ENCODE measurements around the gene TTC13. TPM values are rescaled to one million over a fixed set of nuclear protein-coding genes. Genes with fewer than 3 reads are reported as not detected.
"Not testable (repeated sequence)": the region's sequence is repeated elsewhere in the genome, so short reads cannot be mapped to it uniquely, and the experiment has no call there.

The TTC13 gene
- total RNA-seq, 1 donor from 2014 or later, result 23.0 TPM

GRCh38 chr1:231027136-231027925 is 48.7 kb upstream of the TTC13 start:
- Histone ChIP-seq H3K79me2 (ENCODE audit: low read depth) (no peaks in the 10 kb centered on the region), H3K4me2 (no peak overlapping the region), H3K36me3 (no peaks in the 10 kb centered on the region), H3F3A (ENCODE audit: low read depth) (no peaks in the 10 kb centered on the region), H3K4me1 (peaks cover 4% of the 10 kb centered on the region), H3K4me3 (no peak overlapping the region), H3K9ac (no peak overlapping the region), H3K9me3 (ENCODE audit: low read depth) (no peaks in the 10 kb centered on the region), H4K20me1 (ENCODE audit: low read depth) (no peaks in the 10 kb centered on the region), H2AFZ (replicated peaks) (no peak overlapping the region), H3K27ac (no peak overlapping the region), H3K27me3 (peaks cover 20% of the 10 kb centered on the region)
- Mint-ChIP-seq H3K27me3 (ENCODE audit: insufficient read depth, low read depth) (peaks cover 2% of the 10 kb centered on the region), H3K27ac (peak overlapping the region; percentile 4), H3K36me3 (no peaks in the 10 kb centered on the region), H3K4me1 (peaks cover 11% of the 10 kb centered on the region), H3K9me3 (no peaks in the 10 kb centered on the region), H3K4me3 (no peak overlapping the region)
- TF ChIP-seq CTCF (IDR thresholded peaks at IDR 0.05), result no peak
- no peak for TF ChIP-seq EZH2 (IDR thresholded peaks at IDR 0.05)
- no peak for TF ChIP-seq EZH2phosphoT487 (IDR thresholded peaks at IDR 0.05)
- DNase-seq (ENCODE audit: low spot score), result no peak

DNA sequence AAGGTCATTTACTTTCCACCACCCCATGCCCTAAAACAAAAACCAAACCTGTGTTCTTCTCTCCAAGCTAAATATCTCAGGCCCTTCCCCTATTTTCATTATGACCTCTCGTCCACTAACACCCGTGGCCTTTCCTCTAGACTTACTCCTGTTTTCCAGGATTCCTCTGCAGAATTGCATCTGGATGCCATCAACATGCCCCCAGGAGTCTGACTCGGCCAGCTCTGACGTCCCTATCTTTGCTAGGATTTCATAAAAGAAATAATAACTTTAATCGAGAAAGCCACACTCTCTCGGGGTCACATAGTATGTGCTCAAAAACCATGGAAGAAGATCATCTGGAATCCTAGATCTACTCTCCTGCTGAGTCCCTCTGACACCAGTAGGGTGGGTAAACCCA is 47.9 kb upstream of the TTC13 start:
- peaks cover 11% of the 10 kb centered on the region for H3K4me1 Mint-ChIP-seq
- Histone ChIP-seq H3K27me3 (peaks cover 20% of the 10 kb centered on the region), H3K27ac (no peak overlapping the region), H2AFZ (replicated peaks) (no peak overlapping the region), H3K4me1 (peaks cover 4% of the 10 kb centered on the region), H3K9me3 (ENCODE audit: low read depth) (no peaks in the 10 kb centered on the region), H3K36me3 (no peaks in the 10 kb centered on the region), H3K79me2 (ENCODE audit: low read depth) (no peaks in the 10 kb centered on the region), H3K4me2 (no peak overlapping the region), H4K20me1 (ENCODE audit: low read depth) (no peaks in the 10 kb centered on the region), H3K9ac (no peak overlapping the region), H3K4me3 (no peak overlapping the region), H3F3A (ENCODE audit: low read depth) (no peaks in the 10 kb centered on the region)
- H3K9me3 Mint-ChIP-seq, result no peaks in the 10 kb centered on the region
- no peak overlapping the region for H3K4me3 Mint-ChIP-seq
- no peak for DNase-seq (ENCODE audit: low spot score)
- TF ChIP-seq CTCF (IDR thresholded peaks at IDR 0.05), result no peak
- peaks cover 3% of the 10 kb centered on the region for H3K27me3 Mint-ChIP-seq (ENCODE audit: insufficient read depth, low read depth)
- no peak overlapping the region for H3K27ac Mint-ChIP-seq
- peaks cover 2% of the 10 kb centered on the region for H3K36me3 Mint-ChIP-seq

DNA sequence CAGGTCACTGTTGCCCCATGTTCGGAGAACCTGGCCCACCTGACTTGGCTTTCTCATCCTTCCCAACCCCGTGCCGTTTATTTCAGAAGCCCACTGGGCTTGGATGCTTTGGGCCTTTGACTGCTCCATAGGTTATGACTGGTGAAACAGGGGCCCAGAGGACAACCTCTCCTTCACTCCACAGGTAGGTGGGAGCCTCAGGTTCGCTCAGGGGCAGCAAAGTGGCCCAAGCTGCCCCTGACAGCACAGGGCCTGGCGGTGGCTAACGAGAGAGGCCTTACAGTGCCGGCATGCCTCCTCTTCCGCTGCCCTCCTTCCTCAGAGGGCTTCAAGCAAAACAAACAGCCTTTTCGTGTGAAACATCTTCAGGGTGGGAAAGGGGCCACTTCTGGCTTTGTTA is 44.5 kb upstream of the TTC13 start:
- H3K4me1 Mint-ChIP-seq, result peaks cover 6% of the 10 kb centered on the region
- H3K9me3 ChIP-seq (ENCODE audit: low read depth), result no peaks in the 10 kb centered on the region
- no peak overlapping the region for H2AFZ ChIP-seq (replicated peaks)
- DNase-seq (ENCODE audit: low spot score), result no peak
- no peak overlapping the region for H3K27ac ChIP-seq
- H3F3A ChIP-seq (ENCODE audit: low read depth), result no peaks in the 10 kb centered on the region
- peaks cover 16% of the 10 kb centered on the region for H3K27me3 ChIP-seq
- H3K27ac Mint-ChIP-seq, result no peak overlapping the region
- H3K4me1 ChIP-seq, result no peaks in the 10 kb centered on the region
- no peak overlapping the region for H3K4me2 ChIP-seq
- H3K9ac ChIP-seq, result no peak overlapping the region
- H3K9me3 Mint-ChIP-seq, result no peaks in the 10 kb centered on the region
- no peak overlapping the region for H3K4me3 ChIP-seq
- no peak overlapping the region for H3K4me3 Mint-ChIP-seq
- no peaks in the 10 kb centered on the region for H3K36me3 ChIP-seq
- no peaks in the 10 kb centered on the region for H3K79me2 ChIP-seq (ENCODE audit: low read depth)
- H3K36me3 Mint-ChIP-seq, result peaks cover 11% of the 10 kb centered on the region
- TF ChIP-seq CTCF (IDR thresholded peaks at IDR 0.05) (no peak), EZH2phosphoT487 (IDR thresholded peaks at IDR 0.05) (no peak), EZH2 (IDR thresholded peaks at IDR 0.05) (no peak)
- peaks cover 4% of the 10 kb centered on the region for H3K27me3 Mint-ChIP-seq (ENCODE audit: insufficient read depth, low read depth)
- H4K20me1 ChIP-seq (ENCODE audit: low read depth), result no peaks in the 10 kb centered on the region

DNA sequence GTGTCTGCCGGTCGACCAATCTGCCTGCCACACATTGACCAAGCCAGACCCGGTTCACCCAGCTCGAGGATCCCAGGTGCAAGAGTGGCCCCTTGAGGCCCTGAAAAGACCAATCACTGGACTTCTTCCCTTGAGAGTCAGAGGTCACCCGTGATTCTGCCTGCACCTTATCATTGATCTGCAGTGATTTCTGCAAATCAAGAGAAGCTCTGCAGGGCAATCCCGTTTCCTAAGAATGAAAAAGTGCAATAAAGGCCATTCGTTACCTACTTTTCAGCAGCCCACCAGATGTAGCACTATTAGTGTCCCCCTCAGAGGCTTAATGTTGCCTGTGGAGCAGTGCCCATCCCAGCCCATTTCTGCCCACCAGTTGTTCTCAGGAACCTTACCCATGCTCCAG is 43.9 kb upstream of the TTC13 start:
- H3K4me3 Mint-ChIP-seq, result not testable (repeated sequence)
- H3K36me3 Mint-ChIP-seq, result peaks cover 11% of the 10 kb centered on the region

More for the DNA sequence above, 43.9 kb upstream of the TTC13 start:
- H3K4me1 Mint-ChIP-seq; H3K4me3 ChIP-seq; H2AFZ ChIP-seq (replicated peaks); H4K20me1 ChIP-seq (ENCODE audit: low read depth); H3K79me2 ChIP-seq (ENCODE audit: low read depth); H3K9me3 ChIP-seq (ENCODE audit: low read depth); H3F3A ChIP-seq (ENCODE audit: low read depth); H3K27ac ChIP-seq; H3K4me2 ChIP-seq; H3K4me1 ChIP-seq; H3K27ac Mint-ChIP-seq; H3K9me3 Mint-ChIP-seq; H3K27me3 Mint-ChIP-seq (ENCODE audit: insufficient read depth, low read depth); DNase-seq (ENCODE audit: low spot score); H3K36me3 ChIP-seq; H3K9ac ChIP-seq: not testable (repeated sequence)
- peaks cover 10% of the 10 kb centered on the region for H3K27me3 ChIP-seq
